Measurements from ENCODE around the gene TEX13A.

DNA sequence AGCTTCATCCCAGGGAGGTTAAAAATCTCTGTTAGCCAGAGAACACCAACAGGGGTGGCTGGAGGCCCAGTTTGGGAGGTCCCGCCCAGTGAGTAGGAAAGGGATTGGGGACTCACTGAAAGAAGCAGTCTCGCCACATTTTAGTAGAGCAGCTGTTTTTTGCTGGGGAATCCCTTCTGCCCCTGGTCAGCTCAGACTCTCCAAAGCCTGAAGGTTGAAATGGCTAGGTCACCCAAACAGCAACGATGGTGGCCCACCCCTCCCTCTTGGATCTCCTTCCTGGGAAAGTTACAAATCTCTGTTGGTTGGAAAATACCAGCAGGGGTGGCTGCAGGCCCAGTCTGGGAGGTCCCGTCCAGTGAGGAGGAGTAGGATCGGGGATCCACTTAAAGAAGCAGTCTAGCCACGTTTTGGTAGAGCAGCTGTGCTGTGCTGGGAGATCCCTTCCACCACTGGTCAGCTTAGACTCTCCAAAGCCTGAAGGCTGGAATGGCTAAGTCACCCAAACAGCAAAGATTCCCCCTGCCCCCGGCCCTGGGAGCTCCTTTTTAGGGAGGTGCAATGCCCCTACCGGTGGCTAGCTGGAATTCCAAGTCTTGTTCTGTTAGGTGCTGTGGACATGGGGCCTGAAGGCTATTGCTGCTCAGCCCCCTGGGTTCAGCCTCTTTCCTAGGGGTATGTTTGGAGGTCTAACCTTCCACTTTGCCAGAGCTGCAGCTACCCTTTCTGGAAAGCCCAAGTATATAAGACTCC, 40.0 kb upstream of the TEX13A start:
- TF ChIP-seq CTCF (tag by site-specific recombination; IDR thresholded peaks at IDR 0.05) (no peak), WT1 (tag by site-specific recombination; IDR thresholded peaks at IDR 0.05) (no peak), ZNF76 (tag by site-specific recombination; IDR thresholded peaks at IDR 0.05; ENCODE audit: borderline replicate concordance, low read depth) (no peak), ZNF274 (IDR thresholded peaks at IDR 0.05; ENCODE audit: low read length) (no peak), ZNF274 (tag by site-specific recombination; IDR thresholded peaks at IDR 0.05; ENCODE audit: borderline replicate concordance) (no peak), PRDM1 (tag by site-specific recombination; IDR thresholded peaks at IDR 0.05) (no peak), ZBTB48 (tag by site-specific recombination; IDR thresholded peaks at IDR 0.05) (no peak), ZNF596 (tag by site-specific recombination; IDR thresholded peaks at IDR 0.05) (no peak), PRDM6 (tag by site-specific recombination; IDR thresholded peaks at IDR 0.05) (no peak), ZNF18 (tag by site-specific recombination; IDR thresholded peaks at IDR 0.05) (no peak)

All from HEK293 (cell line).